NCI-H1092 (cell line): ENCODE measurements around the gene GSTA1.
"Not testable (repeated sequence)": the region's sequence is repeated elsewhere in the genome, so short reads cannot be mapped to it uniquely, and the experiment has no call there.

Experiments
- DNase-seq: peaks from one replicate; lab custom pipeline; 2025; lab: John Stamatoyannopoulos, UW

Gene GSTA1

DNA sequence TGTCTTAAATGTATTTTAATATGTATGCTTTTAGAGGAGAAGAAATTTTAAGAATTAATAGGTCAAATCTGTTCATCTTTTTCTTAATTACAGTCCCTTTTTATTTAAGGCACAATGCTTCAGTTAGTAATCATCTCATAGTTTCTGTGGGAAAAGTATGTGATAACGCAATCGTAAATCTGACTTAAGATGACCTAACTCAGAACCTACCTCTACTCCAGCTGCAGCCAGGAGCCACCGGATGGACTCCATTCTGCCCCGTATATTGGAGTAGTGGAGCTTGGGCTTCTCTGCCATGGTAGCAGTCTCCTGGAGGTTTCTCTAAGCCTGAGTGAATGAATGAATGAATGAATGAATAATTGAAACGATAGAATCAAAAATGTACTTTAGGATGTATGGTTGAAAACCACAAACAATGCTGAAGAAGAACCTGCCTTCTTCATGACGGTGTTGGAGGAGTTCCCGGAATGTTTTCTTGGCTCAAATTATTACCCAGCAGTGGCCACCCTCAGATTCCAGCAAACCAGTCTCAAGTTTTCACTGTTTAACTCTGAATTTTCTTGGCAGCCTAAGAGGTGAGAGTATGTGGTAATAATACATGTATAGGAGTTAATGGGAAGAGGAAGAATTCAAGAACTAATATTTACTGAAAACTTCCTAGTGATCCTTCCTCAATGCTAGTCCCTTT is 45.8 kb downstream of the GSTA1 start:
- not testable (repeated sequence) for DNase-seq

DNA sequence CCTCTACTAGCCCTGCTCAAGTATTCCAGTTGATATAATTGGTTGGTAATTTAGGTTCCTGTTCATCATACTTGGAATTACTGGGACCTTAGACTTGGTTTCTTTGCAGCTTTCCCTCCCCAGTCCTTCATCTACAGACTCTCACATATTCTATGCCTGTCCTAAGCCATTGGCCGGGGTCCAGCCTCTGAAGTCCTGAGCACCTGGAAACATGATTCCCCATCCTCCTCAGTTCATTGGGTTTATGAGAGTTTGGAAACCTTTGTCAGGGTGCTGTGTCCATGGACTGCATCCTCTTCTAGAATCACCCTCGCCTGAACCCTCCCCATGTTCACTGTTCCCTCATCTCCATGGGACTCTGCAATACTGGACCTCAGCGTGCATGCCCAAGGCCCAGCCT is 49.2 kb downstream of the GSTA1 start:
- DNase-seq, result peak; percentile 0

DNA sequence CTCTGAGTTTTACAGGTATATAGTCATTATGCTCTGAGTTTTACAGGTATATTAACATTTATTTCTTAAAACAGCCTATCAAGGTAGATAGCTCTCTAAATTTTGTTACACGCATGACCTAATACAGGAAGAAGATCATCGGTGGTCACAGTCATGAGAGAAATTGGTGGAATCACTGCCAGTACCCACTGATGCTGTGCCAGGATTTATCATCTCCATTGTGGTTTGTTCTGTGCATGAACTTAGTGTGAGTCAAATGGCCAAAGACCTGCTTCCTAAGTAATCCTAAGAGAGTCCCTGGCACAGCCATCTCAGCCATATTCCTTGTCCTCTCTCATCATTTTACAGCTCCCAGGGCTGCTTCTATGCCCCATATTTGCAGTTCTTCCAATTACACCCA is 50.5 kb downstream of the GSTA1 start:
- DNase-seq, result not testable (repeated sequence)

DNA sequence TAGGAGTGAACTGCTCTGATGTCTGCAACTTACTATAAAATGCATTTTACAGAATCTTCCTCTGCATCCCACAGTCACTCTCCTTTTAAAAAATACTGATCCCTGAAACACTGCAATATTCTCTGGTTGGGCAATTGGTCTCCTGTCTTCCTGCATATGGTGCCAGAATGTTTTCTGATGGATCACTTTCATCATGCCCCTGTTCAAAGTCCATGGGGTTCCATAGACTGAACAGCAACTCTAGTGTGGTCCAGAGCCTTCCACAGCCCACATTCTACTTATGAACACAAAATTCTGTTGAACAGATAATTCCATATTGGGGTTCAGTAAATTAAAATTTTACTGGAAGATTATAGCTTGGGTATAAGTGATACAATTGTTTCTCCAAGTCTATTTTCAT is 51.3 kb downstream of the GSTA1 start:
- DNase-seq, result no peak

DNA sequence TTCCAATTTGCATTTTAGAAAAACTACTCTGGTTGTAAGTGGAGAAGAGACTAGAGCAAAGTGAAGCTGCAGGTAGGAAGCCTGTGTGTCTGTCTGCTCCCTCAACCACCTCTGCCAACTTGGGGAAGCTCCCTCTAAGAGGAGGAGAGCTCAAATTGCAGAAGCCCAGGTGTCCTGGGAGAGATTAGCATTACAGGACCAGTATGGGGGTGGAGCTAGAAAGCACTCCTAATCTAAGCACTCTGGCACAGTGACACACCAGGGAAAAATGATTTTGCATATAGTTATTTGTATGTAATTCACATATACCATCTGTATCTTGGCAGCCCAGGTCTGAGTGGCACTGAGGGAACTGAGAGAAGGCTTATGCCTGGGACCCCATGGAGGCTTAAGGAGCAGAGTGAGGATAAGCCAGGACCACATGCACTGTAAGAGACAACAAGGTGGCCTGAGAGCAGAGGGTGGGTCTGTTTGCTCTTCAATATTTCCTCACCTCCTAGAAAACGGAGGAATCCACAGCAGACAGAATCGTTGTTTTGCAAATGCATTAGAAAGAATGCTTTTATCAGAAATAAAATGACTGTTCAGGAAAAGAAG is 54.0 kb downstream of the GSTA1 start:
- no peak for DNase-seq

DNA sequence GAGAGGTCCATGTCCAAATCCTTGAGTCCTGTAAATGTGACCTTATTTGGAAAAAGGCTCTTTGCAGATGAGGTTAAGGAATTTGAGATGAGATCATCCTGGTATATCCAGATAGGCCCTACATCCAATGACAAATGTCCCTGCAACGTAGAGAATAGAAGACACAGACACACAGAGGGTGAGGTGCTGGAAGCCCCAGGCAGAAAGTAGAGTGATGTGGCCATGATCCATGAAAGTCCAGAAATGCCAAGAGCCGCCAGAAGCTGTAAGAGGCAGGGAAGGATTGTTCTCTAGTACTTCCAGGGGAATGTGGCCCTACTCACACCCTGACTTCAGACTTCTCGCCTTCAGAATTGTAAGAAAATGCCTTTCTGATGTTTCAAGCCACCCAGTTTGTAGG is 56.3 kb downstream of the GSTA1 start:
- DNase-seq, result not testable (repeated sequence)

DNA sequence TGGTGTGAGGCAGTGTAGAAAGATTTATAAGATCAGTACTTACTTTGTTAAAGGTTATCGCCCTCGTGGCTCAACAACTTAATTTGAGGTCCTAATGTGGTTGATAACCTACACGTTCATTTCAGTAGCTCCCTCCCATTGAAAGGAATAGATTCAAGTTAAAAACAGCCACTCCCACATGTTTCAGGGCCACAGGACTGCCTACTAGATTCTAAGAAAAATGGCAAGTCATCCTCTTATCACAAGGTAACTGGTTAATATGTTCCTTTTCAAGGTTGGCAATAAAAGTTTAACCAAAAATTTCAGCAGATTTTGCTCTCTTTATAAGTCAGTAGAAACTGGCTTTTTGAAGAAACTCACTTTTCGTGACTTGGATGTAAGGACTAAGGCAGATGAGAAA is 57.4 kb downstream of the GSTA1 start:
- DNase-seq, result no peak

DNA sequence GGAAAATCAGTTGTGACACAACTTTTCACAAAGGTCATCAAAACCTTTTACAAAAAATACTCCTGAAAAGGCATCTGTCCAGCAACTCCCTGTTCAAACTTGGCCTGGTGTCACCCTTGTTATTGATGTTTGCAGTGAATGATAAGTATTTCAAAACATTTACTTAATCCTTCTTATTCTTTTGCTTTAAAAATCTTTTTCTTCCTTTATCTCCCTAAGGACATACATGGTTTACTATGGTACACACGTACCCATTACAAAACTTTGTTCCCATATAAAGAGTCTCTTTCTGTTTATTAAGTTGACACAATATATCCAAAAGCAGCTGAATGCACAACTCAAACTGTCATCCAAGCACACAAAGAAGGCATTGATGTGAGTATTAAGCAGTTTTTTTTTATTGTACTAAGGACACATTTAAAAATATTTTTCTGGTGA is 57.8 kb downstream of the GSTA1 start:
- no peak for DNase-seq

DNA sequence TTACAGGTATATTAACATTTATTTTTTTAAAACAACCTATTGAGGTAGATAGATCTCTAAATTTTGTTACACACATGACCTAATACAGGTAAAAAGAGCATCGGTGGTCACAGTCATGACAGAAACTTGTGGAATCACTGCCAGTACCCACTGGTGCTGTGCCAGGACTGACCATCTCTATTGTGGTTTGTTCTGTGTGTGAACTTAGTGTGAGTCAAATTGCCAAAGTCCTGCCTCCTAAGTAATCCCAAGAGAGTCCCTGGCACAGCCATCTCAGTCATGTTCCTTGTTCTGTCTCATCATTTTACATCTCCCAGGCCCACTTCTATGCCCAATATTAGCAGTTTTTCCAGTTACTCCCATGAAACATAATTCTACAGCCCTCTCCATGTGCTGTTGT is 61.7 kb downstream of the GSTA1 start:
- no peak for DNase-seq
